HEK293 (cell line): ENCODE results near the gene FGF19.

ENCODE experiments used
- ATF2 ChIP-seq: fragments of 450-650 bp; formaldehyde crosslinking; IDR thresholded peaks from 2 replicates; pipeline ENCODE4 v1.5.1; 2016; ENCODE audit warnings: missing biosample characterization, missing genetic modification characterization, low read depth
- CTCF ChIP-seq: fragments of 450-650 bp; formaldehyde crosslinking; IDR thresholded peaks from 2 replicates; pipeline ENCODE4 v1.5.1; 2016; ENCODE audit warnings: missing biosample characterization, missing genetic modification characterization
- HOXA7 ChIP-seq: sonication (generic); formaldehyde crosslinking; IDR thresholded peaks from 2 replicates; pipeline ENCODE4 v1.8.1; 2022; ENCODE audit warnings: missing genetic modification reagents, borderline replicate concordance
- IKZF3 ChIP-seq: fragments of 450-650 bp; IDR thresholded peaks from 2 replicates; pipeline ENCODE4 v1.5.0; 2018; ENCODE audit warnings: missing biosample characterization, mild to moderate bottlenecking, missing genetic modification characterization, moderate library complexity
- PRDM1 ChIP-seq: fragments of 450-650 bp; formaldehyde crosslinking; IDR thresholded peaks from 2 replicates; pipeline ENCODE4; 2016; ENCODE audit warnings: missing biosample characterization, missing genetic modification characterization
- ZNF175 ChIP-seq: fragments of 450-650 bp; formaldehyde crosslinking; IDR thresholded peaks from 2 replicates; pipeline ENCODE4 v1.5.1; 2016; ENCODE audit warnings: missing biosample characterization, missing genetic modification characterization
- ZNF394 ChIP-seq: fragments of 450-650 bp; formaldehyde crosslinking; IDR thresholded peaks from 2 replicates; pipeline ENCODE4 v1.5.1; 2016; ENCODE audit warnings: missing biosample characterization, missing genetic modification characterization, mild to moderate bottlenecking, moderate library complexity, borderline replicate concordance
- ZNF600 ChIP-seq: fragments of 450-650 bp; formaldehyde crosslinking; IDR thresholded peaks from 2 replicates; pipeline ENCODE4 v1.5.1; 2016; ENCODE audit warnings: missing biosample characterization, missing genetic modification characterization
- ZNF76 ChIP-seq: fragments of 450-650 bp; formaldehyde crosslinking; IDR thresholded peaks from 2 replicates; pipeline ENCODE4; 2016; ENCODE audit warnings: low read depth, missing biosample characterization, missing genetic modification characterization, borderline replicate concordance
- ZSCAN30 ChIP-seq: fragments of 450-650 bp; IDR thresholded peaks from 2 replicates; pipeline ENCODE4 v1.5.1; 2018; ENCODE audit warnings: missing biosample characterization, mild to moderate bottlenecking, missing genetic modification characterization, moderate library complexity

GRCh38 chr11:69703453-69703767 lies 412 bp downstream of the FGF19 start:
- TF ChIP-seq ZNF175 (tag by site-specific recombination) (no peak), ZNF394 (no peak), HOXA7 (CRISPR knock-in tag) (no peak), CTCF (tag by site-specific recombination) (no peak), ZNF76 (no peak), ZNF600 (tag by site-specific recombination) (no peak), PRDM1 (tag by site-specific recombination) (no peak), ATF2 (tag by site-specific recombination) (no peak), IKZF3 (tag by site-specific recombination) (no peak), ZSCAN30 (no peak)
